Hepatocyte (in vitro differentiated cells): ENCODE results near the gene FRMD3. TPM values are rescaled to one million over a fixed set of nuclear protein-coding genes. Genes with fewer than 3 reads are reported as not detected.

Source experiments
- DNase-seq: peaks from one replicate; pipeline ENCODE4 v3.0.0-alpha.2; 2016; ENCODE audit warnings: low spot score
- H2AFZ ChIP-seq: fragments of 200-600 bp; sonication (generic); 2 replicates; pipeline ENCODE4 v1.6.0; 2016; ENCODE audit warnings: antibody characterized with exemption, mild to moderate bottlenecking
- H3K27ac ChIP-seq: fragments of 200-600 bp; sonication (generic); 2 replicates; pipeline ENCODE4 v1.5.1; 2016; ENCODE audit warnings: mild to moderate bottlenecking
- H3K27me3 ChIP-seq: fragments of 200-600 bp; sonication (generic); 2 replicates; pipeline ENCODE4 v1.6.1; 2016
- H3K36me3 ChIP-seq: fragments of 200-600 bp; sonication (generic); replicated peaks from 2 replicates; pipeline ENCODE4 v1.5.1; 2016; ENCODE audit warnings: low read depth; ENCODE audit not compliant: insufficient read depth
- H3K4me1 ChIP-seq: fragments of 200-600 bp; sonication (generic); 2 replicates; pipeline ENCODE4 v1.5.1; 2016; ENCODE audit warnings: mild to moderate bottlenecking, moderate library complexity; ENCODE audit not compliant: insufficient read depth
- H3K4me2 ChIP-seq: fragments of 200-600 bp; sonication (generic); 2 replicates; pipeline ENCODE4 v1.6.0; 2016
- H3K4me3 ChIP-seq: fragments of 200-600 bp; sonication (generic); 2 replicates; pipeline ENCODE4 v1.5.1; 2016; ENCODE audit warnings: mild to moderate bottlenecking
- H3K79me2 ChIP-seq: fragments of 200-600 bp; sonication (generic); 2 replicates; pipeline ENCODE4 v1.6.0; 2017; ENCODE audit warnings: mild to moderate bottlenecking
- H3K9me2 ChIP-seq: fragments of 200-600 bp; sonication (generic); replicated peaks from 2 replicates; pipeline ENCODE4 v1.6.0; 2017; ENCODE audit warnings: mild to moderate bottlenecking; ENCODE audit not compliant: insufficient read depth
- H3K9me3 ChIP-seq: fragments of 200-600 bp; sonication (generic); 2 replicates; pipeline ENCODE4 v1.5.1; 2016; ENCODE audit warnings: low read depth, mild to moderate bottlenecking
- H4K20me1 ChIP-seq: fragments of 200-600 bp; sonication (generic); 2 replicates; pipeline ENCODE4 v1.6.0; 2016; ENCODE audit warnings: mild to moderate bottlenecking; ENCODE audit not compliant: insufficient read depth, poor library complexity, severe bottlenecking
- EZH2 ChIP-seq: fragments of 200-600 bp; sonication (generic); IDR thresholded peaks from 2 replicates; pipeline ENCODE4 v1.6.1; 2016; ENCODE audit warnings: antibody characterized with exemption, mild to moderate bottlenecking, borderline replicate concordance
- EZH2phosphoT487 ChIP-seq: fragments of 200-600 bp; sonication (generic); IDR thresholded peaks from one replicate; pipeline ENCODE4 v1.6.1; 2018; ENCODE audit warnings: antibody characterized with exemption, mild to moderate bottlenecking, low read depth, moderate library complexity; ENCODE audit not compliant: unreplicated experiment, severe bottlenecking
- WGBS: methylation state at CpG from one replicate; pipeline ENCODE4 v1.1.6; 2016; ENCODE audit warnings: low lambda C conversion rate; ENCODE audit errors: missing lambda C conversion rate; 5-methylcytosine and 5-hydroxymethylcytosine counted together
- polyA plus RNA-seq: library from polyadenylated mRNA; unstranded; fragments of >200 nt; fragmentation: Nextera tagmentation; extraction: Ambion mirVana; gene quantifications from 2 replicates; pipeline ENCODE4 v1.2.1, GENCODE V29; 2016
- total RNA-seq: library from RNA; depleted of rRNA; stranded (reverse); fragments of >200 nt; gene quantifications from 2 replicates; pipeline ENCODE4 v1.2.3, GENCODE V29; 2014
- TF ChIP-seq, protein P1 (sequence below): fragments of 200-600 bp; sonication (generic); IDR thresholded peaks from 2 replicates; pipeline ENCODE4 v1.5.1; 2016; ENCODE audit warnings: antibody characterized with exemption, mild to moderate bottlenecking; ENCODE audit not compliant: poor library complexity

Gene FRMD3
- total and polyA plus RNA-seq, 2 experiments from 2014 or later: 3.9 to 7.0 TPM

DNA sequence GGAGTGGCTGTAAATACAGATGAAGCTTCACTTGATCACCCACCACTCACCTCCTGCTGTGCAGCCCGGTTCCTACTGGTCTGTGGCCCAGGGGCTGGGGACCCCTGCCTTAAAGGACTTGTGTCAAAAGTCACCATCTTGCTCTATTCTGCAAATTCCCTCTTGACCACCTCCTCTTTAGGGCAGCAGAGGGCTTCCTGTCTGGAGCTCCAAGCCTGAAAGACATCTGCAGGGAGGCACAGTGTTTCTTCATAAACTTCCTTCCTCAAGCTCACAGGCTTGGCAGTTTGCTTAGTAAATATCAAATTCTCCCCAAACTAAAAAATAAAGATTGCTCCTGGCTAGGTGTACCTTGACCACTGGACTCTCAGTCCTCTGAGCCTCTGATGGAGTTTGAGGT, 104.4 kb downstream of the FRMD3 start:
- DNase-seq: no peak
- peaks cover 17% of the 10 kb centered on the region for H3K4me1 ChIP-seq
- no peak overlapping the region for H3K4me3 ChIP-seq
- H3K4me2 ChIP-seq: no peak overlapping the region
- no peaks in the 10 kb centered on the region for H3K27me3 ChIP-seq
- H3K79me2 ChIP-seq: no peaks in the 10 kb centered on the region
- TF ChIP-seq EZH2phosphoT487: no peak
- TF ChIP-seq EZH2: no peak
- TF ChIP-seq, protein P1, sequence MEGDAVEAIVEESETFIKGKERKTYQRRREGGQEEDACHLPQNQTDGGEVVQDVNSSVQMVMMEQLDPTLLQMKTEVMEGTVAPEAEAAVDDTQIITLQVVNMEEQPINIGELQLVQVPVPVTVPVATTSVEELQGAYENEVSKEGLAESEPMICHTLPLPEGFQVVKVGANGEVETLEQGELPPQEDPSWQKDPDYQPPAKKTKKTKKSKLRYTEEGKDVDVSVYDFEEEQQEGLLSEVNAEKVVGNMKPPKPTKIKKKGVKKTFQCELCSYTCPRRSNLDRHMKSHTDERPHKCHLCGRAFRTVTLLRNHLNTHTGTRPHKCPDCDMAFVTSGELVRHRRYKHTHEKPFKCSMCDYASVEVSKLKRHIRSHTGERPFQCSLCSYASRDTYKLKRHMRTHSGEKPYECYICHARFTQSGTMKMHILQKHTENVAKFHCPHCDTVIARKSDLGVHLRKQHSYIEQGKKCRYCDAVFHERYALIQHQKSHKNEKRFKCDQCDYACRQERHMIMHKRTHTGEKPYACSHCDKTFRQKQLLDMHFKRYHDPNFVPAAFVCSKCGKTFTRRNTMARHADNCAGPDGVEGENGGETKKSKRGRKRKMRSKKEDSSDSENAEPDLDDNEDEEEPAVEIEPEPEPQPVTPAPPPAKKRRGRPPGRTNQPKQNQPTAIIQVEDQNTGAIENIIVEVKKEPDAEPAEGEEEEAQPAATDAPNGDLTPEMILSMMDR: no peak
- no peak overlapping the region for H2AFZ ChIP-seq
- H3K36me3 ChIP-seq: no peaks in the 10 kb centered on the region
- WGBS: 94% methylated on average over 1 of the region's 1 CpG
- H3K9me2 ChIP-seq: no peaks in the 10 kb centered on the region
- no peak overlapping the region for H3K27ac ChIP-seq
- H3K9me3 ChIP-seq: no peaks in the 10 kb centered on the region
- no peaks in the 10 kb centered on the region for H4K20me1 ChIP-seq

DNA sequence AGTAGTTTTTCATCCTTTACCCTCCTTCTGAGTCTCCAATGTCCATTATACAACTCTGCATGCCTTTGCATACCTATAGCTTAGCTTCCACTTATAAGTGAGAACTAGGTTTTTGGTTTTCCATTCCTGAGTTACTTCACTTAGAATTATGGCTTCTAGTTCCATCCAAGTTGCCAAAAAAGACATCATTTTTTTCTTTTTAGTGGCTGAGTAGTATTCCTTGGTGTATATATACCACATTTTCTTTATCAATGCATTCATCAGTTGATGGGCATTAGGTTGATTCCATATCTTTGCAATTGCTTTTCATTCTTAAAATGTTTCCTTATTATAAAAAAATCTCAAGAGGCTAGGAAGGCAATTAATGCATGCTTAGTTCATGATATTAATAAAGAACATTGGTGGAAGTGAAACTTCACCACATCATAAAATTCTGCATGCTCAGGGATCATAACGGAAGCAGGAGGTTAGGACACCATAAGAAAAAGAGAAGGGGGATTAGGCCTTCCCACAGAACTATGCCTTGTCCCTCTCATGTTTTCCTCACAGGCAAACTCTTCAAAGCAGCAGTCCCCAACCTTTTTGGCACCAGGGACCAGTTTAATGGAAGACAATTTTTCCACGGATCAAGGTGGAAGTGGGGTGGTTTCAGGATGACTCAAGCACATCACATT, 105.2 kb downstream of the FRMD3 start:
- Histone ChIP-seq H3K4me1 (peaks cover 17% of the 10 kb centered on the region), H3K4me2 (no peak overlapping the region), H3K4me3 (no peak overlapping the region), H3K27ac (no peak overlapping the region), H2AFZ (no peak overlapping the region), H3K9me3 (no peaks in the 10 kb centered on the region), H3K27me3 (no peaks in the 10 kb centered on the region), H3K36me3 (no peaks in the 10 kb centered on the region), H4K20me1 (no peaks in the 10 kb centered on the region), H3K9me2 (no peaks in the 10 kb centered on the region), H3K79me2 (no peaks in the 10 kb centered on the region)
- no peak for TF ChIP-seq EZH2
- TF ChIP-seq, protein P1: no peak
- TF ChIP-seq EZH2phosphoT487: no peak
- WGBS: 95% methylated on average over 2 of the region's 2 CpGs
- no peak for DNase-seq

DNA sequence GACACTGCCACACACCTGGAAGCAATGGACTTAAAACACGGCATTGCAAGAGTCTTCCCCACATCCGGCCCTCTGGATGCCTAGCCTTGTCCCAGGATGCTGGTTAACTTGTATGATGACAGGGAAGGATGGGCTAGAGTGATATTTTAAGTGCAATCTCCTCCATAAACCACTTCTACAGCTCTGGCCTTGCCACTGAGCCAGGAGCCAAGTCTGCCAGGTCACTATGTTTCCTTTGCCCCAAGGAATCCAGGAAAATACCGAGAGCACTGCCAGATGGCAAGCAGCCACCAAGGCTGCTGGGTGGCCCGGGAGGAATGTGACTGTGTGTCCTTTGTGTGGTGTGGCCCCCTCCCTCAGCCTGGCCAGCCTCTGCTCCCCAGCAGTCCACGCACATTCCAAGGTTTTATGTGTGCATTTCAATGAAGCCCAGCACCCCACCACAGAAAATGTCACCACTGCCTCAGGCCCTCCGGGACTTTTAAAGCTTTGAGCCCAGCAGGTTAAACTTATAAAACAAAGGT, 106.0 kb downstream of the FRMD3 start:
- peaks cover 17% of the 10 kb centered on the region for H3K4me1 ChIP-seq
- no peaks in the 10 kb centered on the region for H4K20me1 ChIP-seq
- peak overlapping the region; percentile 23 for H3K4me2 ChIP-seq
- TF ChIP-seq, protein P1: no peak
- TF ChIP-seq EZH2 (no peak), EZH2phosphoT487 (no peak)
- no peaks in the 10 kb centered on the region for H3K27me3 ChIP-seq
- peak overlapping the region; percentile 36 for H3K27ac ChIP-seq
- no peak overlapping the region for H2AFZ ChIP-seq
- no peak for DNase-seq
- 62% methylated on average over 6 of the region's 6 CpGs for WGBS
- no peaks in the 10 kb centered on the region for H3K9me3 ChIP-seq
- no peaks in the 10 kb centered on the region for H3K9me2 ChIP-seq
- no peaks in the 10 kb centered on the region for H3K36me3 ChIP-seq
- no peaks in the 10 kb centered on the region for H3K79me2 ChIP-seq
- H3K4me3 ChIP-seq: no peak overlapping the region
